Adipose tissue (tissue), 3 donors: ENCODE measurements around the gene LMF1. TPM values are rescaled to one million over a fixed set of nuclear protein-coding genes. Genes with fewer than 3 reads are reported as not detected.

Experiments
- H3K27ac ChIP-seq: one replicate; pipeline ENCODE4 v1.5.1; 2013; ENCODE audit warnings: low read depth, low read length
- WGBS, 3 donors: extraction: QIAGEN DNeasy Blood & Tissue Kit; methylation state at CpG; one replicate each; pipeline ENCODE4 v1.1.7; 2013; 5-methylcytosine and 5-hydroxymethylcytosine counted together
- polyA plus RNA-seq, 3 donors: library from polyadenylated mRNA; stranded (reverse); fragments of 200-250 nt; gene quantifications; one replicate each; pipeline ENCODE4 v1.2.3, GENCODE V29; 2013
- donor health status: healthy with polysubstance abuse.
- donor health status: Bipolar disorder and iron deficiency.
- donor health status: healthy.

Gene LMF1
- polyA plus RNA-seq, 3 donors: 8.7 to 13.0 (median 12.3) TPM

- WGBS, 3 donors: 87 to 94% (median 92%) methylated on average over 11 of the region's 11 CpGs
- no peak overlapping the region for H3K27ac ChIP-seq
These were observed 34.5 kb upstream of the LMF1 start for GRCh38 chr16:1005286-1005685.

DNA sequence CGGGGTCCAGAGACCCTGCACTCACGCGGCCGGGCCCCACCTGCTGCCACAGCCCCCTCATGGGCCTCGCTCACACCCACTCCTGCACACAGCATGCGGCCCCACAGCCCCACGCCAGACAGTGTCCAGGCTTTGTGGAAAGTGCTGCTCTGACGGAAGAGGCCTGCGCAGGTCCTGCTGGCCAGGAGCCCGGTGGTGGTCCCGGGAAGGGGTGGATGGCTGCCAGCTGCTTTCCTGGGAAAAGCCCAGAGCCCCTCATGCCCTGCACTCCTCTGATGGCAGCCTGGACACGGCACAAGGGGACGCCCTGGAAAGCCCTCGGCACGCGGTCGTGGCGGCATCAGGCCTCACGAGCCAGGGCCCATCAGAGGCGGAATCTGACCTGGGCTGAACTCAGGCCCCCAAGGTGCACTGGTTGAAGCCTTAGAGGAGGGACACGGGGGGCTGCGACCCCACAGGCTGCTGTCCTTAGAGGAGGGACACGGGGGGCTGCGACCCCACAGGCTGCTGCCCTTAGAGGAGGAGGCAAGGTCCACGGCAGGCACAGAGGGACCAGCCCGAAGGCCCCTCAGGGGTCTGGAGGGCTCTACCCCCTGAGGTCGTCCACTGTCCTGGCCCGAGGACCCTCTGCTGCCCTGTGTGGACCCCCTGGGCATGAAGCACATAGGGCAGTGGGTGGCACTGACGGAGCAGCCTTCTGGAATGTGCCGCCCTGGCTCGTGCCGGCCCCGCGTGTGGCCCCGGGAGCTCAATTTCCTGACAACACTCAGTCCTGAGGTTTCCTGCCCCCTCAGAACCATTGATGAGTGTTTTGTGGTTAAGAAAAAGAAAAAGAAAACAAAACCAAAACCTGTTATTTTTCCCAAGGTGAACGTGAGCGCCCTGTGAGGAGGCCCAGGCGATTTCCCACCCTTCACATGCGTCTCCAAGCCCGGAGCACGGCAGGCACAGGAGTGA lies 32.9 kb upstream of the LMF1 start:
- no peak overlapping the region for H3K27ac ChIP-seq
- WGBS, 3 donors: 70 to 73% (median 73%) methylated on average over 40 to 41 of the region's 41 CpGs

- WGBS, 3 donors: 69 to 79% (median 73%) methylated on average over 46 of the region's 46 CpGs
- no peak overlapping the region for H3K27ac ChIP-seq
These were observed 31.8 kb upstream of the LMF1 start for GRCh38 chr16:1002399-1003166.

DNA sequence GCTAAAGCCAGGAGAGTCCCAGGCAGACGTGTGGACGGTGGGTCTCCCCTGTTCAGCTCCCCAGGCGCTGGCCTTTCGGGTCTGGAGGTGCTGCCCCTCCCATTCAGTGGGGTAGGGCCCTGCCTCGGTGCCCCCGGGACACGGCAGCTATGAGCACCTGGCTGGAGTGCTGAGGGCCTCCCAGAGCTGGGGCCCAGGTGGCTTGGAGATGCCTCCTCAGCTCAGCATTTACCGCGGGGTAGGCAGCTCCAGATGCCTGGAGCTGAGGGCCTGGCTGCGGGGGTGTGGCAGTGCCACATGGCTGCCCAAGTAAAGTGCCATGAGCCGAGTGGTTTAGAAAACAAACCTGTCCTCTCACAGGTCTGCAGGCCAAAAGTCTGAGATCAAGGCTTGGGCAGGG lies 30.3 kb upstream of the LMF1 start:
- 95 to 96% (median 95%) methylated on average over 11 of the region's 11 CpGs for WGBS, 3 donors
- H3K27ac ChIP-seq: no peak overlapping the region

GRCh38 chr16:1000608-1001007 lies 29.8 kb upstream of the LMF1 start:
- no peak overlapping the region for H3K27ac ChIP-seq
- 79 to 90% (median 86%) methylated on average over 16 to 17 of the region's 17 CpGs for WGBS, 3 donors

DNA sequence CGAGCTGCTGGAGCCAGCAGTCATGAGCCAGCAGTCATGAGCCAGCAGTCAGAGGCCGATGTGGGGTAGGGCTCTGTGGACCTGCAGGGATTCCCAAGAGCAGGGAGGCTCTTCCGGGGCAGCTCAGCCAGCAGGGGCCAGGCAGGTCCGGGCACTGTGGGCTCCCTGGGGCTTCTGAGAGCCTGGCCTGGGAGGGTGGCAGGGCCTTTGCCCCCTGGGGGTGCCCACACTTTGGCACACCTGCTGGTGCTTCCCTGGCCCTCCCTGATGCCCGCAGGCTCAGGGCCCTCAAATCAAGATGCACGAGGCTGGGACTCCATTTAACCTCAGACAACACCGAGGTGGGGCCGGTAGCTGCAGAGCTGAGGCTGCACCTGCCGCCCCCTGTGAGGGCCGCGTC lies 28.9 kb upstream of the LMF1 start:
- 80 to 88% (median 84%) methylated on average over 10 to 11 of the region's 11 CpGs for WGBS, 3 donors
- H3K27ac ChIP-seq: no peak overlapping the region

DNA sequence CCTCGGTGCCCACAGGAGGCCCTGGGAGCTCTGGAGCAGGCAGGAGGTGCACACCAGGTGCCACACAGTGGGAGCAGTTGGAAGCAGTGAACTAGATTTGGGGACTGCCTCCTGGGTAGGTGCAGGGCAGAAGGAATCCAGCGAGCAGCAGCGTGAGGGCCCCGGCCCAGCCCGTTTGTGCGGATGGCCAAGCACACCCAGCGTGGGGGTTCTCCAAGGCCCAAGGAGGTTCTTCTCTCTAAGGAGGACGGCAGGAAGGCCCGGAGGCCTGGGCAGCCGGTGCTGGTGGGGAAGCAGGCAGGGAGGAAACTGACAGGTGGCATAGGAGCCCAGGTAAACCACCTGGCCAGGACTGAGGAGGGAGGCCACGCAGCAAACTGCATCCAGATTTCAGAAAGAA lies 27.8 kb upstream of the LMF1 start:
- H3K27ac ChIP-seq: no peak overlapping the region
- WGBS, 3 donors: 84 to 89% (median 88%) methylated on average over 11 of the region's 11 CpGs

DNA sequence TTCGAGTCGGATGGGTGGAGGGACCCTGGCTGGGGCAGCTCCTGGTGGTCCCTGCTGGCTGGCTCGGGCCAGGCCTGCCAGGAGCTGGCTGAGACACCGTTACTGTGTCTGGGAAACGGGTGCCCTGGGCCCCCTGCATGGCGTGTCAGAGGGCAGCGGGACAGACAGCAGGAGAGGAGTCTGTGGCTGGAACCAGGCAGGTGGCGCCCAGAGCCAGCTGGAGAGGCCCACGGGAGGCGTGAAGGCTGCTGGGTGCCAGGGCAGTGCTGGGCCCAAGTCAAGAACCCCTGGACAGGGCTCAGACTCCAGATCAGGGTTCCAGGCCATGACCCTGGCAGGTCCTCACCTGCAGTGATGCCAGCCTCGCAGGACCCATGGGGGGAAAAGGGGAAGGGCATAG lies 27.4 kb upstream of the LMF1 start:
- H3K27ac ChIP-seq: no peak overlapping the region
- 69 to 79% (median 73%) methylated on average over 10 to 11 of the region's 11 CpGs for WGBS, 3 donors

- WGBS, 3 donors: 12 to 30% (median 16%) methylated on average over 37 to 39 of the region's 39 CpGs
- H3K27ac ChIP-seq: no peak overlapping the region
These were observed 26.8 kb upstream of the LMF1 start for GRCh38 chr16:997440-998051.

DNA sequence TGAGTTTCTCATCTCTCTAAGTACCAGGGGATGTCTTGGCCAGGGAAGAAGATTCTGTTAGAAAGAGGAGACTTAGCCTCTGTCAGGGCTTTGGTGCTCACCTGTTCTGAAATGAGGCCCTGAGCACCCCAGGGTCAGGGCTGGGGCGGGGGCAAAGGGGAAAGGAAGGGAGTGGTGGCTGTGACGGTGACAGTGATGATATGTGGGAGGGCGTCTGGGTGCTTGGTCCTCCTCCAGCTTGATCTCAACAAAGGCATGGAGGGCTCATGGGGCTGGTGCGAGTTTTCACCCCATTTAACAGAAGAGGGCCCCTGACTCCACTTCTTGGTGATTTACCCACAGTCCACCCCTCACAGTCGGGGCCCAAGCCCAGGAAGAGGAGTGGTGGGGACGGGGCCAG lies 25.9 kb upstream of the LMF1 start:
- WGBS, 3 donors: 61 to 78% (median 65%) methylated on average over 6 of the region's 6 CpGs
- H3K27ac ChIP-seq: no peak overlapping the region

DNA sequence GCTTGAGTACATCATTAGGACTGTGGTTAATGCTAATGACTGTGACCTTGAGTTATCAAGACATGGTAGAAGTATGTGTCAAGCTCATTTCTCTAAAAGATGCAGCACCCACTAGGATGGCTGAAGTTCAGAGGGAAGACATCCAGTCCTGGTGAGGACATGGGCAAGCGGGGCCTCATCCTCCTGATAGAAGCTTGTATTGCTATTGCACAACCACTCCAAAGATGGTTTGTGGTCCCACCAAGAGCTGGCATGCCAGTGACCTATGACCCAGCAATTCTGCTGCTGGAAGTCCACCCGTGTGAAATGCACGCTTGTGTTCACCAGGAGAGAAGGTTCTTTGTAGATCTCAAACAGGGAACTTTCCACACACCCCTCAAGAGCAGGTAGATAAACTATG lies 25.0 kb upstream of the LMF1 start:
- no peak overlapping the region for H3K27ac ChIP-seq
- WGBS, 3 donors: 61 to 94% (median 81%) methylated on average over 3 of the region's 3 CpGs

GRCh38 chr16:995087-995486 lies 24.3 kb upstream of the LMF1 start:
- WGBS, 3 donors: 82 to 90% (median 86%) methylated on average over 3 of the region's 3 CpGs
- no peak overlapping the region for H3K27ac ChIP-seq

- WGBS, 3 donors: 75 to 92% (median 84%) methylated on average over 3 of the region's 3 CpGs
- H3K27ac ChIP-seq: no peak overlapping the region
These were observed 22.9 kb upstream of the LMF1 start for GRCh38 chr16:993731-994130.

DNA sequence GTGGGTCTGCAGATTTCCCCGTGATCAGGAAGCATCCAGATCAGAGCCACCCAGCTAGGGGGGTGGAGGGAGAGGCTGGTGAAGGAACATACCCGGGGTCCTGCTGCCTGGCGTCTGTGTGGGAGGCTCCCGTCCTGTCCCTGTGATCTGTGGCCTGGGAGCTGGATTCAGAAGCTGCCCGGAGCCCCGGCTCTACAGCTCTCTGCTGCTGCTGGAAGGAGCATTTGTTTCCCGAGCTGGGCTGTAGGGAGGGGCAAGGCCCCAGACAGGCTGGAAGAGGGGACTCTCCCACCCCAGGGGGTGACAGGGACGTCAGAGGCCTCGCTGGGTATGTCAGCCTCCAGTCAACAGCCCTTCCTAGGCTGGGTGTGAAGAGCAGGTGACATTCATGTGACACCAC lies 21.0 kb upstream of the LMF1 start:
- WGBS, 3 donors: 45 to 73% (median 58%) methylated on average over 9 of the region's 9 CpGs

GRCh38 chr16:991345-991744 lies 20.6 kb upstream of the LMF1 start:
- no peak overlapping the region for H3K27ac ChIP-seq
- 72 to 76% (median 76%) methylated on average over 10 to 11 of the region's 11 CpGs for WGBS, 3 donors

More for the DNA sequence above, 21.0 kb upstream of the LMF1 start:
- no peak overlapping the region for H3K27ac ChIP-seq

DNA sequence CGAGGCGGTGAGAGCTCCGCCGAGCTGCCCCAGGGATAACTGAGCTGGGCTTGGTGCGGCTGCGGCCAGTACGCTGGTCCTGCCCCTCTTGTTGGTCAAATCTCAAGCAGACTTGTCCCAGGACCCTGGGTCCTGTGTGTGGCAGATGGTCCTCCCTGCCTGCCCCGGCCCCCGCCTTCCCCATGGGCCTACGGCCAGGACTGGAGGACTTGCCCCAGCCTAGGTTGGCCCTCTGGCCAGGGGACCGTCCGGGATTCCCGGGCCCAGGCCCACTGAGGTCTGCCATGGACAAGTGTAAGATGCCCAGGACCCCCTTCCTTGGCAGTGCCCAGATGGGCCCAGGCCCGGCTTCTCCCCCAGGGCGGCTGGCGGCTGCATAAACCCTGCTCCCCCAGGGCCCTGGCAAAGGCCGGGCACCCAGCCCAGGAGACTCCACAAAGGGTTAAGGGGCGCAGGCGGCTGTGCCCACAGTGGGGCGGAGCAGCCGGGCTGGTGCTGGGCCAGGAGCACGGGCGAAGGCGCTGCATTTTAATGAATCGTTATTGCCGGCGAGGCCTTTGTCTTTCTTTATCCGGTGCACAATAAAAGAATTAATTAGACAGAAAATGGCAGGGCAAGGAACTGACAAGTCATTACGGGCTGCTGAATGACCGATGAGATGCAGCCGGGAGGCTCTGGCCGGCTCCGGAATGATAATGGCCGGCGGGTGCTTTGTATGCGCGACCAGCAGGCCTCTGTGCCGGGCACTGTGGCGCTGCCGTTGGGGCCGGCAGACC lies 19.9 kb upstream of the LMF1 start:
- 82 to 88% (median 83%) methylated on average over 39 to 41 of the region's 41 CpGs for WGBS, 3 donors
- H3K27ac ChIP-seq: no peak overlapping the region

DNA sequence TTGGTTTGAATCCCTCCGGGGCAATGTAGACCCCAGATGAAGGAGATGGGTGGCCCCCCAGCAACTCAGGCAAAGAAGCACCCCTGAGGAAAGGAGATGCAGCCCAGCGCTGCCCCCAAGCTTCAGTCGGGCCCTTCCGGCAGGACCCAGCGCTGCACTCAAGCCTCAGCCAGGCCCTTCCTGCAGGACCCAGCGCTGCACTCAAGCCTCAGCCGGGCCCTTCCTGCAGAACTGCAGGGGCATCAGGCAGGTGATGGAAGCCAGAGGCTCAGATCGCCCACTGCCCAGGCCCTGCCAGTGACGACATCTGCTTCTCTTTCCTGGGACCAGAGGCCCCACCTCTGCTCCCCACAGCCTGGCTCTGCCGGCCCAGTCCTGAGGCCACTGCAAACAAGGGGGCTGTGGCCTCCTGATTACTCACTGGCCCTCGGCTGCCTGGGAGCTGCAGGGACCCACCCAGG lies 18.6 kb upstream of the LMF1 start:
- WGBS, 3 donors: 70 to 87% (median 83%) methylated on average over 11 of the region's 11 CpGs
- no peak overlapping the region for H3K27ac ChIP-seq
